Psoas muscle (tissue), 8 donors: ENCODE data around the gene CELF2. TPM values are rescaled to one million over a fixed set of nuclear protein-coding genes. Genes with fewer than 3 reads are reported as not detected.

Source experiments
- ATAC-seq, 4 donors: fragments of 200-7000 bp; cut with Tn5 transposase; one replicate each; pipeline ENCODE4 v1.9.1; 2020; ENCODE audit warnings: moderate library complexity in 3 of 4, mild to moderate bottlenecking in 2 of 4
- DNase-seq, 2 donors: peaks; one replicate each; pipeline ENCODE4 v3.0.0-alpha.2; 2020
- H3K27ac ChIP-seq: fragments of 200-600 bp; one replicate; pipeline ENCODE4 v1.8.0; 2022
- H3K27me3 ChIP-seq, 3 donors: fragments of 200-600 bp in 1 of 3; one replicate each; pipeline versions ENCODE4 v1.6.1 to v1.8.0; 2013 to 2022; ENCODE audit warnings: low read length in 2 of 3, mild to moderate bottlenecking in 2 of 3, moderate library complexity in 1 of 3; ENCODE audit not compliant: insufficient read depth in 3 of 3
- H3K36me3 ChIP-seq, 2 donors: fragments of 200-600 bp in 1 of 2; one replicate each; pipeline versions ENCODE4 v1.6.1 to v1.8.0; 2013 to 2022; ENCODE audit warnings: low read depth in 1 of 2, mild to moderate bottlenecking in 1 of 2, moderate library complexity in 1 of 2; ENCODE audit not compliant: insufficient read depth in 1 of 2
- H3K4me1 ChIP-seq: fragments of 200-600 bp; one replicate; pipeline ENCODE4 v1.8.0; 2022
- H3K4me3 ChIP-seq: fragments of 200-600 bp; one replicate; pipeline ENCODE4 v1.8.0; 2022; ENCODE audit warnings: mild to moderate bottlenecking
- H3K9me3 ChIP-seq: fragments of 200-600 bp; one replicate; pipeline ENCODE4 v1.8.0; 2022
- CTCF ChIP-seq: fragments of 200-600 bp; IDR thresholded peaks from one replicate; pipeline ENCODE4 v1.8.0; 2022; ENCODE audit warnings: antibody characterized with exemption
- WGBS, 3 donors: extraction: QIAGEN DNeasy Blood & Tissue Kit; methylation state at CpG; one replicate each; pipeline versions ENCODE4 v1.1.6 to v1.1.7; 2013; 5-methylcytosine and 5-hydroxymethylcytosine counted together
- intact Hi-C, 2 donors: fragments of 100-400 bp; cut with DNase I; formaldehyde crosslinking; loops; one replicate each; pipeline versions ENCODE4 v1.11.0 to v1.14.2; 2022
- polyA plus RNA-seq, 3 donors: library from polyadenylated mRNA; stranded (reverse); fragments of 200-250 nt; gene quantifications; one replicate each; pipeline ENCODE4 v1.2.3, GENCODE V29; 2013
- total RNA-seq, 4 donors: library from RNA; stranded (reverse); fragmentation: NEBNext Ultra II Directional in 2 of 4; extraction: Animal tissue kit (Norgen Biotek cat#: 25700) in 2 of 4; gene quantifications; one replicate each; pipeline versions ENCODE4 v1.2.1 to v1.2.4, GENCODE V29; 2021 to 2023
- donor health status: healthy with polysubstance abuse.
- donor health status: DM: no; HTN: no; CAD: no; lungs with moderate emphysema.
- donor health status: Bipolar disorder and iron deficiency.
- donor health status: healthy.
- donor health status: DM: yes; HTN: yes; CAD: no.
- donor health status: DM: no; HTN: no; CAD: no.
- donor health status: DM: no; HTN: no; CAD: no.
- donor health status: DM: yes; HTN: yes; CAD: no.

The CELF2 gene
- total and polyA plus RNA-seq, 7 donors, result 9.8 to 47.8 (median 29.0) TPM

- ATAC-seq, result no peak
Observed at GRCh38 chr10:11300563-11300962, 282.9 kb downstream of the CELF2 start.

GRCh38 chr10:11301571-11302111 is 284.0 kb downstream of the CELF2 start:
- 87 to 91% (median 89%) methylated on average over 18 to 22 of the region's 22 CpGs for WGBS, 3 donors
- H3K36me3 ChIP-seq, result peaks cover 3 to 42% of the 10 kb centered on the region in 2 donors
- no peak overlapping the region for H3K4me3 ChIP-seq
- no peaks in the 10 kb centered on the region for H3K4me1 ChIP-seq
- no peak overlapping the region for H3K27ac ChIP-seq
- intact Hi-C loops, result no loop called here
- ATAC-seq, result no peak
- H3K9me3 ChIP-seq, result no peaks in the 10 kb centered on the region
- TF ChIP-seq CTCF, result no peak
- H3K27me3 ChIP-seq, result peaks cover 0 to 2% (median 0%) of the 10 kb centered on the region in 3 donors
- DNase-seq, result no peak

More at GRCh38 chr10:11300563-11300962, 282.9 kb downstream of the CELF2 start:
- Histone ChIP-seq H3K4me3 (no peak overlapping the region), H3K4me1 (no peaks in the 10 kb centered on the region), H3K27me3 (peaks cover 0 to 2% (median 0%) of the 10 kb centered on the region in 3 donors), H3K36me3 (peaks cover 3 to 37% of the 10 kb centered on the region in 2 donors), H3K27ac (no peak overlapping the region), H3K9me3 (no peaks in the 10 kb centered on the region)
- TF ChIP-seq CTCF, result no peak
- WGBS, 3 donors, result 85 to 88% (median 86%) methylated on average over 14 of the region's 14 CpGs
- intact Hi-C loops, result no loop called here
- no peak for DNase-seq

- H3K36me3 ChIP-seq, result peaks cover 3 to 42% of the 10 kb centered on the region in 2 donors
- intact Hi-C loops, result no loop called here
- no peaks in the 10 kb centered on the region for H3K9me3 ChIP-seq
- TF ChIP-seq CTCF, result no peak
- WGBS, 3 donors, result 82 to 87% (median 86%) methylated on average over 14 of the region's 14 CpGs
- no peak overlapping the region for H3K4me3 ChIP-seq
- peaks cover 0 to 2% (median 0%) of the 10 kb centered on the region in 3 donors for H3K27me3 ChIP-seq
- ATAC-seq, result no peak
- no peak for DNase-seq
- no peaks in the 10 kb centered on the region for H3K4me1 ChIP-seq
- H3K27ac ChIP-seq, result no peak overlapping the region
Observed at GRCh38 chr10:11302181-11302580, 284.5 kb downstream of the CELF2 start.

DNA sequence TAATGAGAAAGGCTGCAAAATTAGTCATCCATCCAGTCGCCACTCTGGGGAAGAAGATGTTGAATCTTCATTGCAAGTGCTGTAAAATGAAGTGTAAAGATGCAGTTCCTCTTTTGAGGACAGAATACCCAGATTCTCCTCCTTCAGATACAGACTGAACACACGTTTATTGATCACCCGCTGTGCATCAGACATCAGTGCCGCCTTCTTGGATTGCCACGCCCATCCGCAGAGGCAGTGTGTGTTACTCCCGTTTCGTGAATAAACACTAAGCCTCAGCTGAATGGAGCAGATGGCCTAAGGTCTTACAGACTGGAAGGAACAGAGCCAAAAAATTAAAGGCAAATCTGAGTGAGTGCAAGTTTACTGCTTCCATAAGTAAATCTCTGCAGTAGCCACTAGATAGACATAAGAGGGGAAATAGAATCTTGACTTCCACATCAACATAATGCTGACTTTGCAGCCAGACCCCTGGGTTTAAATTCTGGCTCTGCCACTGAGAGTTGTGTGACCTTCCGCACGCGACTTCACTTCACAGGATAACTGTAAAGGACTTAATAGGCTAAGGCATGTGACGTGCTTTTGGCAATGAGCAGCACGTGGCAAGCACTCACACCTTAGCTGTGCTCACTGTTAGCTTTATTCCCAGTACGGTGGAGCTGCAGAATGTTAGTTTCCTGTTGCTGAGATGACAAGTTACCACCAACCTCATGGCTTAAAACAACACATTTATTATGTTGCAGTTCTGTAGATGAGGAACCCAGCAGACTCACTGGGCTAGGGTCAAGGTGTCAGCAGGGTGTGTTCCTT is 285.9 kb downstream of the CELF2 start:
- no peak for TF ChIP-seq CTCF
- ATAC-seq, result no peak
- Histone ChIP-seq H3K4me1 (no peaks in the 10 kb centered on the region), H3K27me3 (peaks cover 0 to 2% (median 0%) of the 10 kb centered on the region in 3 donors), H3K36me3 (peaks cover 3 to 44% of the 10 kb centered on the region in 2 donors), H3K9me3 (peaks cover 5% of the 10 kb centered on the region), H3K4me3 (no peak overlapping the region), H3K27ac (no peak overlapping the region)
- intact Hi-C loops, result no loop called here
- 88 to 91% (median 91%) methylated on average over 14 of the region's 14 CpGs for WGBS, 3 donors
- no peak for DNase-seq
